Caco-2 (cell line): ENCODE measurements around the gene ZFHX3. TPM values are rescaled to one million over a fixed set of nuclear protein-coding genes. Genes with fewer than 3 reads are reported as not detected.

Source experiments
- BruUV-seq: library from RNA; stranded (reverse); fragments of 400-500 nt; replicated peaks from 2 replicates; lab custom pipeline; 2021; lab: Mats Ljungman, UMichigan
- CTCF ChIA-PET: fragments of 300-600 bp; sonication (Branson Sonifier 250); formaldehyde crosslinking; loops from one replicate; lab custom pipeline; 2022; ENCODE audit warnings: antibody characterized with exemption; lab: Charles Lee
- POLR2A ChIA-PET: fragments of 300-600 bp; sonication (Branson Sonifier 250); formaldehyde crosslinking; loops from one replicate; lab custom pipeline; 2022; ENCODE audit warnings: antibody characterized with exemption; lab: Charles Lee
- DNase-seq, 2 experiments: peaks; one replicate each; pipeline versions ENCODE4 v3.0.0 to v3.0.0-alpha.2; 2020 to 2022
- H3K27me3 ChIP-seq: replicated peaks from 2 replicates; pipeline ENCODE4 v1.6.0; 2011; ENCODE audit warnings: low read length; ENCODE audit not compliant: control insufficient read depth, insufficient read depth
- H3K36me3 ChIP-seq: 2 replicates; pipeline ENCODE4 v1.5.1; 2011; ENCODE audit warnings: low read length; ENCODE audit not compliant: control insufficient read depth, insufficient read depth
- H3K4me1 ChIP-seq: fragments of 250-450 bp; sonication (Bioruptor Pico); 2 replicates; pipeline ENCODE4 v1.5.1; 2020; ENCODE audit warnings: mild to moderate bottlenecking
- H3K4me3 ChIP-seq: 2 replicates; pipeline ENCODE4 v1.5.1; 2011; ENCODE audit warnings: low read depth, mild to moderate bottlenecking, control low read depth, low read length
- H3K9me3 ChIP-seq: fragments of 250-450 bp; sonication (Bioruptor Pico); 2 replicates; pipeline ENCODE4 v1.5.1; 2020; ENCODE audit warnings: mild to moderate bottlenecking, moderate library complexity
- H3K27ac Mint-ChIP-seq: one replicate; pipeline ENCODE4 v1.8.0; 2022; ENCODE audit warnings: mixed read lengths; ENCODE audit not compliant: unreplicated experiment
- H3K27me3 Mint-ChIP-seq: one replicate; pipeline ENCODE4 v1.8.0; 2022; ENCODE audit warnings: mixed read lengths; ENCODE audit not compliant: insufficient read depth, unreplicated experiment
- H3K36me3 Mint-ChIP-seq: one replicate; pipeline ENCODE4 v1.8.0; 2022; ENCODE audit warnings: mild to moderate bottlenecking, mixed read lengths; ENCODE audit not compliant: insufficient read depth, unreplicated experiment
- H3K4me1 Mint-ChIP-seq: one replicate; pipeline ENCODE4 v1.8.0; 2022; ENCODE audit warnings: low read depth, mixed read lengths; ENCODE audit not compliant: unreplicated experiment
- H3K4me3 Mint-ChIP-seq: one replicate; pipeline ENCODE4 v1.8.0; 2022; ENCODE audit warnings: mild to moderate bottlenecking, moderate library complexity, mixed read lengths; ENCODE audit not compliant: unreplicated experiment
- H3K9me3 Mint-ChIP-seq: one replicate; pipeline ENCODE4 v1.8.0; 2022; ENCODE audit warnings: mixed read lengths; ENCODE audit not compliant: unreplicated experiment
- intact Hi-C: fragments of 100-400 bp; cut with micrococcal nuclease; formaldehyde crosslinking; loops from one replicate; pipeline ENCODE4 v1.10.0; 2022; ENCODE audit not compliant: unreplicated experiment
- total RNA-seq: library from RNA; stranded (reverse); gene quantifications from 2 replicates; pipeline ENCODE4 v1.2.3, GENCODE V29; 2022
- TF ChIP-seq, protein P1 (sequence below), 2 experiments: fragments of 200-600 bp in 1 of 2; IDR thresholded peaks; 1 replicate in 1 of 2; 2 replicates in 1 of 2; pipeline versions ENCODE4 v1.5.1 to v1.8.0; 2011 to 2022; ENCODE audit warnings: antibody characterized with exemption in 1 of 2, control low read depth in 1 of 2, inconsistent platforms in 1 of 2, low read depth in 1 of 2, low read length in 1 of 2, mild to moderate bottlenecking in 1 of 2, moderate library complexity in 1 of 2; ENCODE audit not compliant: insufficient read depth in 1 of 2, severe bottlenecking in 1 of 2, unreplicated experiment in 1 of 2

Gene ZFHX3
- total RNA-seq, 1 experiment from 2014 or later = 39.9 TPM

GRCh38 chr16:72988569-72988968 is 59.4 kb downstream of the ZFHX3 start:
- no peak for DNase-seq
- Histone ChIP-seq H3K9me3 (no peaks in the 10 kb centered on the region), H3K27me3 (no peaks in the 10 kb centered on the region), H3K4me1 (peaks cover 56% of the 10 kb centered on the region), H3K4me3 (no peak overlapping the region), H3K36me3 (no peaks in the 10 kb centered on the region)
- peaks cover 57% of the 10 kb centered on the region for H3K4me1 Mint-ChIP-seq
- no peaks in the 10 kb centered on the region for H3K27me3 Mint-ChIP-seq
- TF ChIP-seq, protein P1, sequence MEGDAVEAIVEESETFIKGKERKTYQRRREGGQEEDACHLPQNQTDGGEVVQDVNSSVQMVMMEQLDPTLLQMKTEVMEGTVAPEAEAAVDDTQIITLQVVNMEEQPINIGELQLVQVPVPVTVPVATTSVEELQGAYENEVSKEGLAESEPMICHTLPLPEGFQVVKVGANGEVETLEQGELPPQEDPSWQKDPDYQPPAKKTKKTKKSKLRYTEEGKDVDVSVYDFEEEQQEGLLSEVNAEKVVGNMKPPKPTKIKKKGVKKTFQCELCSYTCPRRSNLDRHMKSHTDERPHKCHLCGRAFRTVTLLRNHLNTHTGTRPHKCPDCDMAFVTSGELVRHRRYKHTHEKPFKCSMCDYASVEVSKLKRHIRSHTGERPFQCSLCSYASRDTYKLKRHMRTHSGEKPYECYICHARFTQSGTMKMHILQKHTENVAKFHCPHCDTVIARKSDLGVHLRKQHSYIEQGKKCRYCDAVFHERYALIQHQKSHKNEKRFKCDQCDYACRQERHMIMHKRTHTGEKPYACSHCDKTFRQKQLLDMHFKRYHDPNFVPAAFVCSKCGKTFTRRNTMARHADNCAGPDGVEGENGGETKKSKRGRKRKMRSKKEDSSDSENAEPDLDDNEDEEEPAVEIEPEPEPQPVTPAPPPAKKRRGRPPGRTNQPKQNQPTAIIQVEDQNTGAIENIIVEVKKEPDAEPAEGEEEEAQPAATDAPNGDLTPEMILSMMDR (IDR thresholded peaks at IDR 0.05; ENCODE audit: insufficient read depth in 1 of 2, low read depth in 1 of 2, low read length in 1 of 2, severe bottlenecking in 1 of 2, unreplicated experiment in 1 of 2) = no peak
- BruUV-seq = no TSS peak
- CTCF ChIA-PET = no interaction called here
- H3K27ac Mint-ChIP-seq = peak overlapping the region; percentile 31
- intact Hi-C loops = no loop called here
- POLR2A ChIA-PET = no interaction called here
- H3K4me3 Mint-ChIP-seq = no peak overlapping the region
- no peaks in the 10 kb centered on the region for H3K9me3 Mint-ChIP-seq
- peaks cover 10% of the 10 kb centered on the region for H3K36me3 Mint-ChIP-seq

GRCh38 chr16:72987480-72987901 is 60.4 kb downstream of the ZFHX3 start:
- Histone ChIP-seq H3K36me3 (no peaks in the 10 kb centered on the region), H3K4me1 (peaks cover 52% of the 10 kb centered on the region), H3K27me3 (no peaks in the 10 kb centered on the region), H3K4me3 (no peak overlapping the region), H3K9me3 (no peaks in the 10 kb centered on the region)
- ChIA-PET POLR2A (interaction anchor here (0.6 kb wide), 1 partner anchor 50 kb away, joined by 12 read pairs; no protein-coding TSS in a partner anchor), CTCF (no interaction called here)
- TF ChIP-seq, protein P1 (IDR thresholded peaks at IDR 0.05; ENCODE audit: insufficient read depth in 1 of 2, low read depth in 1 of 2, low read length in 1 of 2, severe bottlenecking in 1 of 2, unreplicated experiment in 1 of 2) = no peak
- Mint-ChIP-seq H3K4me3 (no peak overlapping the region), H3K4me1 (peaks cover 54% of the 10 kb centered on the region), H3K9me3 (no peaks in the 10 kb centered on the region), H3K36me3 (peaks cover 12% of the 10 kb centered on the region), H3K27me3 (no peaks in the 10 kb centered on the region), H3K27ac (peak overlapping the region; percentile 31)
- no TSS peak for BruUV-seq
- no peak for DNase-seq
- intact Hi-C loops = no loop called here

DNA sequence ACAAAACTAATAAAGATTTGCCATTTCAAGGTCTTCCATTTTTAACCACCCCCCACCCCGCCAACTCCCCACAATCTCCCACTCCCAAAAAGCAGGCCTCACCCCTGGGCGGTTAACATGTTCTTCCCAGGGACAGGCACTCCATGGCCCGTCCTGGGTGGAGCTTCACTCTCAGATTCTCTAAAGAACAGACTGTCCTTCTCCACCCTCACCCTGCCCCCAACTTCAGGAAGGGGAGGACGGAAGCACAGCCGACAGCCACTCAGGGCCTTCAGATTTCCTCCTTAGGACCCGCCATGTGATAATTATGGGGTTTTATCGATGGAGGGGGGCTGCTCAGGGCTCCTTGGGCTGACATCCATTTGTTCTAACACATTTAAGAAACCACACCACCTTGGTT is 61.9 kb downstream of the ZFHX3 start:
- H3K4me1 Mint-ChIP-seq = peaks cover 49% of the 10 kb centered on the region

More for the DNA sequence above, 61.9 kb downstream of the ZFHX3 start:
- ChIA-PET POLR2A (no interaction called here), CTCF (no interaction called here)
- Histone ChIP-seq H3K4me3 (no peak overlapping the region), H3K9me3 (no peaks in the 10 kb centered on the region), H3K36me3 (no peaks in the 10 kb centered on the region), H3K27me3 (no peaks in the 10 kb centered on the region), H3K4me1 (peaks cover 38% of the 10 kb centered on the region)
- Mint-ChIP-seq H3K4me3 (no peak overlapping the region), H3K9me3 (no peaks in the 10 kb centered on the region), H3K36me3 (peaks cover 12% of the 10 kb centered on the region), H3K27me3 (no peaks in the 10 kb centered on the region), H3K27ac (no peak overlapping the region)
- TF ChIP-seq, protein P1 (IDR thresholded peaks at IDR 0.05; ENCODE audit: insufficient read depth in 1 of 2, low read depth in 1 of 2, low read length in 1 of 2, severe bottlenecking in 1 of 2, unreplicated experiment in 1 of 2) = no peak
- no peak for DNase-seq
- intact Hi-C loops = no loop called here
- BruUV-seq = no TSS peak
